ENCODE measurements around the gene MRPS31. TPM values are rescaled to one million over a fixed set of nuclear protein-coding genes. Genes with fewer than 3 reads are reported as not detected.

Gene MRPS31
- total RNA-seq (2021) (14.5 and 22.2 TPM in 2 replicates), Bru-seq, nascent RNA (percentile 69 among the genes with signal in this experiment), BruChase-seq, experiment 1, labeled RNA remaining after a 2-hour chase (percentile 71 among the genes with signal in this experiment), BruChase-seq, experiment 2, labeled RNA remaining after a 6-hour chase (percentile 56 among the genes with signal in this experiment)
- long read RNA-seq, transcript MRPS31-201 (7 exons, 1,462 nt) = major isoform, 48 of 53 reads
- long read RNA-seq, partial matches to known transcripts = 1 of 53 reads
- long read RNA-seq, other reads (novel, unspliced or antisense) = 3 of 53 reads

- TF ChIP-seq CTCF (conservative IDR thresholded peaks at IDR 0.05) (no peak), EZH2 (IDR thresholded peaks at IDR 0.05; ENCODE audit: low read depth) (no peak)
- H3K9me3 ChIP-seq (ENCODE audit: insufficient read depth, low read depth) = no peaks in the 10 kb centered on the region
- H3K36me3 ChIP-seq (ENCODE audit: low read depth) = no peaks in the 10 kb centered on the region
- peak within 1 kb of the TSS; percentile 96 for H3K4me2 ChIP-seq
- H3K4me1 ChIP-seq (replicated peaks; ENCODE audit: insufficient read depth) = peaks cover 6% of the 10 kb centered on the region; the same call in 1 of the 2 replicates
- H3K4me3 ChIP-seq = peak within 1 kb of the TSS; percentile 75
- DNase-seq = peak; percentile 80 to 92
- no peaks in the 10 kb centered on the region for H3F3A ChIP-seq (ENCODE audit: insufficient read depth, low read depth)
- BruUV-seq (replicated peaks) = no TSS peak
- ChIA-PET POLR2A (ENCODE audit: unreplicated experiment) (no interaction called here), CTCF (no interaction called here)
- intact Hi-C loops (cut with micrococcal nuclease; ENCODE audit: unreplicated experiment) = loop anchor here (1.0 to 5.0 kb wide), 3 partner anchors 18 to 829 kb away; partner anchors contain the start of genes SLC25A15 and WBP4
- no peaks in the 10 kb centered on the region for H4K20me1 ChIP-seq (ENCODE audit: insufficient read depth)
- no peaks in the 10 kb centered on the region for H3K27me3 ChIP-seq (ENCODE audit: insufficient read depth, low read depth)
- H3K9me2 ChIP-seq (ENCODE audit: insufficient read depth) = no peaks in the 10 kb centered on the region
- peak within 1 kb of the TSS; percentile 90 for H2AFZ ChIP-seq
- peaks cover 14% of the 10 kb centered on the region for H3K79me2 ChIP-seq (ENCODE audit: low read depth)
- H3K27ac ChIP-seq = peak within 1 kb of the TSS; percentile 57
These were observed at the start of gene MRPS31 for GRCh38 chr13:40770934-40771618. Gene MRPS31 (minus strand): TSS chr13:40771190. CDS start chr13:40771136, 54 bp downstream.

DNA sequence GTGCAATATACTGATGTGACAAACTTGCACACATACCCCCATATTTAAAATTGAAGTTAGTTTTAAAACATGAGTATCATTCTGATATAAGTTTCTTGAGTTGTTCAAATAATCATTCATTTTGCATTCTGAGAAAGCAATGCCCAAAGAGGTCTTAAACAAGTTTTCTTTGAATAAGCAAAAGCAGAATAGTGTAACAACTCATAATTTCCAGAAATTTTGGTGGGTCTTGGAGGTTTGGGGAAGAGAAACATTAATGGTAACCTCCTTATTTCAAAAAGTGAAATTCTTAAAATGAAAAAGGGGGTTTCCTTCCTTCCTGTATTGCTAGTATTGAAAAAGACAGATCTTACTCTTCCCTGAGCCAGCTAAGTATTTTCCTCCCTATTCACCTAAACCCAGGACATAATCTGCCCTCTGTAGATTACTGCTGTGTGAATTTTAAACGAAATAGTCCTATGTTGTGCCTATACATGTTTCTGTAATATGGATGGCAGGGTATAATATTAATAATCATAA, 48.9 kb upstream of the MRPS31 start:
- H3K27ac ChIP-seq = no peak overlapping the region
- H3K27me3 ChIP-seq (ENCODE audit: insufficient read depth, low read depth) = no peaks in the 10 kb centered on the region
- no peak overlapping the region for H2AFZ ChIP-seq
- H3K4me1 ChIP-seq (replicated peaks; ENCODE audit: insufficient read depth) = no peaks in the 10 kb centered on the region
- no peaks in the 10 kb centered on the region for H3K79me2 ChIP-seq (ENCODE audit: low read depth)
- H3K4me2 ChIP-seq = no peak overlapping the region
- intact Hi-C loops (cut with micrococcal nuclease; ENCODE audit: unreplicated experiment) = no loop called here
- H3F3A ChIP-seq (ENCODE audit: insufficient read depth, low read depth) = no peaks in the 10 kb centered on the region
- no peak for DNase-seq
- BruUV-seq (replicated peaks) = no TSS peak
- H3K4me3 ChIP-seq = no peak overlapping the region
- ChIA-PET POLR2A (ENCODE audit: unreplicated experiment) (no interaction called here), CTCF (no interaction called here)
- TF ChIP-seq CTCF (conservative IDR thresholded peaks at IDR 0.05) (no peak), EZH2 (IDR thresholded peaks at IDR 0.05; ENCODE audit: low read depth) (no peak)
- no peaks in the 10 kb centered on the region for H3K9me3 ChIP-seq (ENCODE audit: insufficient read depth, low read depth)
- H3K9me2 ChIP-seq (ENCODE audit: insufficient read depth) = no peaks in the 10 kb centered on the region
- no peaks in the 10 kb centered on the region for H3K36me3 ChIP-seq (ENCODE audit: low read depth)
- H4K20me1 ChIP-seq (ENCODE audit: insufficient read depth) = no peaks in the 10 kb centered on the region

- Histone ChIP-seq H3K79me2 (ENCODE audit: low read depth) (no peaks in the 10 kb centered on the region), H3K27me3 (ENCODE audit: insufficient read depth, low read depth) (no peaks in the 10 kb centered on the region), H3K27ac (no peak overlapping the region), H3K4me3 (no peak overlapping the region), H3F3A (ENCODE audit: insufficient read depth, low read depth) (no peaks in the 10 kb centered on the region), H3K9me2 (ENCODE audit: insufficient read depth) (no peaks in the 10 kb centered on the region), H3K4me2 (no peak overlapping the region), H3K9me3 (ENCODE audit: insufficient read depth, low read depth) (no peaks in the 10 kb centered on the region), H3K4me1 (replicated peaks; ENCODE audit: insufficient read depth) (no peaks in the 10 kb centered on the region), H4K20me1 (ENCODE audit: insufficient read depth) (no peaks in the 10 kb centered on the region), H2AFZ (no peak overlapping the region), H3K36me3 (ENCODE audit: low read depth) (no peaks in the 10 kb centered on the region)
- BruUV-seq (replicated peaks) = no TSS peak
- POLR2A ChIA-PET (ENCODE audit: unreplicated experiment) = no interaction called here
- no peak for TF ChIP-seq CTCF (conservative IDR thresholded peaks at IDR 0.05)
- no peak for TF ChIP-seq EZH2 (IDR thresholded peaks at IDR 0.05; ENCODE audit: low read depth)
- CTCF ChIA-PET = no interaction called here
- no peak for DNase-seq
- intact Hi-C loops (cut with micrococcal nuclease; ENCODE audit: unreplicated experiment) = no loop called here
These were observed 47.9 kb upstream of the MRPS31 start for GRCh38 chr13:40818926-40819325.
